ENCODE measurements around the gene FXYD6. TPM values are rescaled to one million over a fixed set of nuclear protein-coding genes. Genes with fewer than 3 reads are reported as not detected.
A peak's percentile ranks its signal among the peaks of the same experiment; 100 is the strongest.

The FXYD6 gene
- total and polyA plus RNA-seq, 8 donors = 12.7 to 187 (median 40.6) TPM

- H3K4me1 ChIP-seq = peaks cover 0 to 23% (median 11%) of the 10 kb centered on the region in 4 donors
- H3K9me3 ChIP-seq = no peaks in the 10 kb centered on the region
- no peaks in the 10 kb centered on the region for H3K27me3 ChIP-seq
- intact Hi-C loops (cut with DNase I; ENCODE audit: low total_unique reads) = no loop called here
- WGBS, 5 donors = 86 to 94% (median 90%) methylated on average over 6 to 10 of the region's 10 CpGs
- no peak overlapping the region for H3K27ac ChIP-seq
- no peak overlapping the region for H3K4me3 ChIP-seq
- peak in 1 of 2 donors; percentile 10 for DNase-seq
- H3K36me3 ChIP-seq = peaks cover 0 to 57% (median 12%) of the 10 kb centered on the region in 4 donors
- TF ChIP-seq POLR2AphosphoS5 (IDR thresholded peaks at IDR 0.05) (no peak), EP300 (IDR thresholded peaks at IDR 0.05) (no peak), CTCF (IDR thresholded peaks at IDR 0.05) (no peak), POLR2A (IDR thresholded peaks at IDR 0.05) (no peak)
These were observed 36.3 kb downstream of the FXYD6 start for GRCh38 chr11:117839936-117840813.

- DNase-seq = peak; percentile 13 to 65
- Histone ChIP-seq H3K27me3 (no peaks in the 10 kb centered on the region), H3K36me3 (peaks cover 0 to 62% (median 12%) of the 10 kb centered on the region in 4 donors), H3K4me1 (peaks cover 0 to 21% (median 10%) of the 10 kb centered on the region in 4 donors), H3K27ac (no peak overlapping the region), H3K4me3 (no peak overlapping the region), H3K9me3 (no peaks in the 10 kb centered on the region)
- WGBS, 5 donors = 64 to 75% (median 65%) methylated on average over 7 of the region's 7 CpGs
- intact Hi-C loops (cut with DNase I; ENCODE audit: low total_unique reads) = no loop called here
- no peak for TF ChIP-seq POLR2A (IDR thresholded peaks at IDR 0.05)
- TF ChIP-seq POLR2AphosphoS5 (IDR thresholded peaks at IDR 0.05) = no peak
- no peak for TF ChIP-seq CTCF (IDR thresholded peaks at IDR 0.05)
- TF ChIP-seq EP300 (IDR thresholded peaks at IDR 0.05) = no peak
These were observed 37.0 kb downstream of the FXYD6 start for GRCh38 chr11:117839380-117839881.

- Histone ChIP-seq H3K36me3 (peaks cover 0 to 62% (median 12%) of the 10 kb centered on the region in 4 donors), H3K27ac (no peak overlapping the region), H3K4me3 (no peak overlapping the region), H3K9me3 (no peaks in the 10 kb centered on the region), H3K27me3 (no peaks in the 10 kb centered on the region), H3K4me1 (peaks cover 0 to 18% (median 8%) of the 10 kb centered on the region in 4 donors)
- DNase-seq = peak; percentile 1 to 13
- no peak for TF ChIP-seq EP300 (IDR thresholded peaks at IDR 0.05)
- no peak for TF ChIP-seq POLR2A (IDR thresholded peaks at IDR 0.05)
- no peak for TF ChIP-seq POLR2AphosphoS5 (IDR thresholded peaks at IDR 0.05)
- TF ChIP-seq CTCF (IDR thresholded peaks at IDR 0.05) = no peak
- 70 to 83% (median 72%) methylated on average over 8 of the region's 8 CpGs for WGBS, 5 donors
- intact Hi-C loops (cut with DNase I; ENCODE audit: low total_unique reads) = no loop called here
These were observed 37.6 kb downstream of the FXYD6 start for GRCh38 chr11:117838901-117839300.

DNA sequence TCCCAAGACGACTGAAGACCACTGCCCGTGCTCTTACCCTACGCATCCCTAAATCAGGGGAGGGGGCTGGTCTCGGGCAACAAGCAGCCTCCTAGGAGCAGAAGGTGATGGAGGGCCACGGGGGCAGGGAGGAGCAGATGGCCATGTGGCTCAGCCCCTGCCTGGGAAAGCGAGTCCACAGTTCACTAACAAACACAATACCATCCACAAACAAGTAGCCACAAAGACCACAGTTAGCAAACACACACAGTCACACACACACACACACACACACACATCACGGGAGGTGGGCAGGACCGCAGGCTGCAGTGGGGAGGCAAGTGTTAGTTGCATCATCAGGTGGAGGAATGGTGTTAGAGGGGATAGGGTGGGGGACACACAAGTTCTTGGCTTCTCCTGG is 38.7 kb downstream of the FXYD6 start:
- Histone ChIP-seq H3K9me3 (no peaks in the 10 kb centered on the region), H3K4me1 (peaks cover 8 to 16% (median 12%) of the 10 kb centered on the region in 4 donors), H3K27ac (no peak overlapping the region), H3K27me3 (no peaks in the 10 kb centered on the region), H3K4me3 (no peak overlapping the region), H3K36me3 (peaks cover 0 to 62% (median 12%) of the 10 kb centered on the region in 4 donors)
- TF ChIP-seq CTCF (IDR thresholded peaks at IDR 0.05) = no peak
- TF ChIP-seq POLR2AphosphoS5 (IDR thresholded peaks at IDR 0.05) = no peak
- no peak for TF ChIP-seq EP300 (IDR thresholded peaks at IDR 0.05)
- TF ChIP-seq POLR2A (IDR thresholded peaks at IDR 0.05) = no peak
- WGBS, 5 donors = 57 to 69% (median 64%) methylated on average over 7 to 8 of the region's 8 CpGs
- peak in 1 of 2 donors; percentile 26 for DNase-seq
- intact Hi-C loops (cut with DNase I; ENCODE audit: low total_unique reads) = no loop called here

Measured in stomach (tissue), 9 donors.